ENCODE results near the gene MTCL1.

DNA sequence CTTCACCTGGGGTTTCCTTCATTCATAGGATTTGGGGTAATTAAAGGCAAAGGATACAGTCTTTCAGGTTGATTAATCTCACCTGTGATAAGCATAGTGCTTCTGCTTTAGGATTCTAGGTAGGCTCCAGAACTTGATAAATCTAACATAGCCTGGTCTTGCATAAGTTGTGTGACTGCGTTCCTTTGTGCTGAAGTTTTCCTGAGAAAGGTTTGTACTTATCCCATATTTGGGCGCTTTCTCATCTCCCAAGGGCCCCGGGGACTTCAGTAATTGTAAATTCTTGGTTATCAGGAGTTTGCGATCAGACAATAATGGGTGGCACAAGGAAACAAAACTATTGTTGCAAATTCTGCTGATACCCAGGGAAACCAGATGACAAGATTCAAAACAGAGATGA lies 53.1 kb downstream of the MTCL1 start:
- TF ChIP-seq TAF1 (IDR thresholded peaks at IDR 0.05; ENCODE audit: low read depth, low read length) (no peak), EZH2 (IDR thresholded peaks at IDR 0.05; ENCODE audit: low read depth, low read length, severe bottlenecking) (no peak), USF2 (IDR thresholded peaks at IDR 0.05; ENCODE audit: low read length) (no peak), CTCF (IDR thresholded peaks at IDR 0.05; ENCODE audit: control extremely low read depth in 1 of 3, insufficient read depth in 1 of 3, low read depth in 1 of 3, low read length in 3 of 3) (no peak), RXRA (IDR thresholded peaks at IDR 0.05; ENCODE audit: insufficient read depth, low read depth, low read length) (no peak)
- TF ChIP-seq, protein P1, sequence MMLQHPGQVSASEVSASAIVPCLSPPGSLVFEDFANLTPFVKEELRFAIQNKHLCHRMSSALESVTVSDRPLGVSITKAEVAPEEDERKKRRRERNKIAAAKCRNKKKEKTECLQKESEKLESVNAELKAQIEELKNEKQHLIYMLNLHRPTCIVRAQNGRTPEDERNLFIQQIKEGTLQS (IDR thresholded peaks at IDR 0.05; ENCODE audit: insufficient read depth, low read depth, low read length), result no peak
